Colonic mucosa (tissue), 4 donors: ENCODE results near the gene TENM4. TPM values are rescaled to one million over a fixed set of nuclear protein-coding genes. Genes with fewer than 3 reads are reported as not detected.

Source experiments
- DNase-seq: peaks from one replicate; pipeline ENCODE4 v3.0.0-alpha.2; 2020
- H3K27ac ChIP-seq: fragments of 200-600 bp; one replicate; pipeline ENCODE4 v1.8.0; 2021
- H3K27me3 ChIP-seq: fragments of 200-600 bp; one replicate; pipeline ENCODE4 v1.8.0; 2021
- H3K36me3 ChIP-seq: fragments of 200-600 bp; one replicate; pipeline ENCODE4 v1.8.0; 2021
- H3K4me1 ChIP-seq: fragments of 200-600 bp; one replicate; pipeline ENCODE4 v1.8.0; 2021; ENCODE audit warnings: mild to moderate bottlenecking
- H3K4me3 ChIP-seq: fragments of 200-600 bp; one replicate; pipeline ENCODE4 v1.8.0; 2021
- H3K9ac ChIP-seq, 2 donors: one replicate each; pipeline ENCODE4 v1.7.0; 2013; ENCODE audit warnings: control low read depth in 2 of 2, low read depth in 2 of 2, low read length in 2 of 2
- H3K9me3 ChIP-seq: fragments of 200-600 bp; one replicate; pipeline ENCODE4 v1.8.0; 2021
- intact Hi-C: fragments of 100-400 bp; cut with DNase I; formaldehyde crosslinking; loops from one replicate; pipeline ENCODE4 v1.14.1; 2022
- total RNA-seq, 2 donors: library from RNA; stranded (reverse); fragmentation: NEBNext Ultra II Directional in 1 of 2; extraction: Animal tissue kit (Norgen Biotek cat#: 25700) in 1 of 2; gene quantifications; one replicate each; pipeline ENCODE4 v1.2.1, GENCODE V29; 2021
- TF ChIP-seq, protein P1 (sequence below): fragments of 200-600 bp; IDR thresholded peaks from one replicate; pipeline ENCODE4 v1.8.0; 2022; ENCODE audit warnings: antibody characterized with exemption, mild to moderate bottlenecking
- donor health status: healthy.
- donor health status: DM: no; HTN: no; CAD: no.
- donor health status: DM: no; HTN: no; CAD: no.

TENM4 gene
- total RNA-seq, 2 donors from 2014 or later: 0.48 to 1.2 TPM

DNA sequence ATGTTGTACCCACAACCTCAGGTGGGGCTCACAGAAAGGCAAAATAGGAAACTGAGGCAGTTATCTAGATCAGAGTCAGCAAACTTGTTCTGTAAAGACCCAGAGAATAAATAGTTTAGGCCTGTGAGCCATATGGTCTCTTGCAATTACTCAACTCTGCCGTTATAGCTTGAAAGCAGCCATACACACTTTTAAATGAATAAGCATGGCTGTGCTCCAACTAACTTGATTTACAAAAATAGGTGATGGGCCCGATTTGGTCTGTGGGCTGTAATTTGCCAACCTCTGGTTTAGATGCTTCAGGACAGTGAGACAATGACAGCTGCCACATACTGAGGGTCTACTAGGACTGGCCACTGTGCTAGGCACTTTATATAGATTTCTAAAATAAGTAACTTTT, 667.3 kb downstream of the TENM4 start:
- no peak for DNase-seq
- Histone ChIP-seq H3K9me3 (no peaks in the 10 kb centered on the region), H3K27ac (no peak overlapping the region), H3K4me1 (no peaks in the 10 kb centered on the region), H3K9ac (no peak overlapping the region), H3K27me3 (no peaks in the 10 kb centered on the region), H3K36me3 (no peaks in the 10 kb centered on the region), H3K4me3 (no peak overlapping the region)
- intact Hi-C loops: no loop called here
- TF ChIP-seq, protein P1, sequence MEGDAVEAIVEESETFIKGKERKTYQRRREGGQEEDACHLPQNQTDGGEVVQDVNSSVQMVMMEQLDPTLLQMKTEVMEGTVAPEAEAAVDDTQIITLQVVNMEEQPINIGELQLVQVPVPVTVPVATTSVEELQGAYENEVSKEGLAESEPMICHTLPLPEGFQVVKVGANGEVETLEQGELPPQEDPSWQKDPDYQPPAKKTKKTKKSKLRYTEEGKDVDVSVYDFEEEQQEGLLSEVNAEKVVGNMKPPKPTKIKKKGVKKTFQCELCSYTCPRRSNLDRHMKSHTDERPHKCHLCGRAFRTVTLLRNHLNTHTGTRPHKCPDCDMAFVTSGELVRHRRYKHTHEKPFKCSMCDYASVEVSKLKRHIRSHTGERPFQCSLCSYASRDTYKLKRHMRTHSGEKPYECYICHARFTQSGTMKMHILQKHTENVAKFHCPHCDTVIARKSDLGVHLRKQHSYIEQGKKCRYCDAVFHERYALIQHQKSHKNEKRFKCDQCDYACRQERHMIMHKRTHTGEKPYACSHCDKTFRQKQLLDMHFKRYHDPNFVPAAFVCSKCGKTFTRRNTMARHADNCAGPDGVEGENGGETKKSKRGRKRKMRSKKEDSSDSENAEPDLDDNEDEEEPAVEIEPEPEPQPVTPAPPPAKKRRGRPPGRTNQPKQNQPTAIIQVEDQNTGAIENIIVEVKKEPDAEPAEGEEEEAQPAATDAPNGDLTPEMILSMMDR: no peak

DNA sequence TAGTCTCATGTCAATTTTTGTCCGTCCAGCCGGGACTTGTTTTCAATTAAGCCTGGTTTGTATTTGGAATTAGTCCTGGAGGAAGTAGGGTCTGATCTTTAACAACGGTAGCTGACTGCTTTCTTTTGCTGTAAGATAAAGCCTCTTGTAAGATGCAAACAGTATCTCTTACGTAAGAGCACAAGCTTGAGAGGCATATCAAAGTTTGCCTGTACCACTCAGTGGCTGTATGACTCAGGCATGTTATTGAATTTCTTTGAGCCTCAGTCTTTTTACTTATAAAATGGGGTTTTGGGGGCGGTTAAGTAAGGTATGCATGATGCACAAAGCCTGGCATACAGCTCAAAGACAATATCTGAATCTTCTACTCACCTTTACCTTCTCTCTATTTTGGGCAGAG, 667.8 kb downstream of the TENM4 start:
- Histone ChIP-seq H3K27me3 (no peaks in the 10 kb centered on the region), H3K9ac (no peak overlapping the region), H3K4me3 (no peak overlapping the region), H3K4me1 (no peaks in the 10 kb centered on the region), H3K9me3 (no peaks in the 10 kb centered on the region), H3K36me3 (no peaks in the 10 kb centered on the region), H3K27ac (no peak overlapping the region)
- TF ChIP-seq, protein P1: no peak
- intact Hi-C loops: no loop called here
- DNase-seq: no peak

DNA sequence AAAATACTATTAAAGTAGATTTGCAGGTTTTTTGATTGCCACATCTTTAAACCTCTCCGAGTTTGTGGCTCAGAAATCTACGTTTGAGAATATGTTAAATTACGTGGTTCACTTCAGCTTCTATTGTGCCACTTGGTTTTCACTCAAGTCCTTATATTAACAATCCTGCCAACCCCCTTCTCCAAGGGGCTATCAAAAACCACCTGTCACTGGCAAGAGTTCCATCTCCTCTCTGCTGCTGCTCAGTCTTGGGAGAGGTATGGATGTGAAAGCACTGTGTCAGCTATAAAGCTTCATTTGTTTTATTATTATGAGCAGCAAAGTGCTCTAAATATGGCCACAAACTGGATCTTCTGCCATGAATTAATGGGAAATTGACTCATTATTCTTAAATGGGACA, 668.6 kb downstream of the TENM4 start:
- no peak overlapping the region for H3K4me3 ChIP-seq
- no peak overlapping the region for H3K9ac ChIP-seq
- H3K27ac ChIP-seq: no peak overlapping the region
- H3K36me3 ChIP-seq: no peaks in the 10 kb centered on the region
- TF ChIP-seq, protein P1: no peak
- DNase-seq: no peak
- no peaks in the 10 kb centered on the region for H3K4me1 ChIP-seq
- no peaks in the 10 kb centered on the region for H3K27me3 ChIP-seq
- intact Hi-C loops: no loop called here
- no peaks in the 10 kb centered on the region for H3K9me3 ChIP-seq

DNA sequence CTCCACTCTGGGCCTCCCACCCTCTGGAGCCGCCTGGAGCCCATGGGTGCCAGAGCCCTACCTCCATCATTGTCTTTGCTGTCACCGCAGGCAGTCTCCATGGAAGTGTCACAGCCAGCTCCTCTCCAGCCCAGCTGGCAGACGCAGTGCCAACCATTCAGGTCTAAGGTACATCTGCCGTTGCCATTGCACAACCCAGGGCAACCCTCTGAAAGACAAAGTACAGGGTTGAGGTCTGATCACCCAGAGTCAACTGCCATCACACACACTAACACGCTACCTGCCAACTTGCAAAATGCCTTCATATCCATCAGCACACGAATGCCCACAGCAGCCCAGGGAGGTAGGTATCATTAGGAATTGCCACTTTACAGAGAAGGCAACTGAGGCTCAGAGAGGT, 669.9 kb downstream of the TENM4 start:
- DNase-seq: no peak
- H3K9ac ChIP-seq: no peak overlapping the region
- no peaks in the 10 kb centered on the region for H3K9me3 ChIP-seq
- intact Hi-C loops: no loop called here
- H3K27ac ChIP-seq: no peak overlapping the region
- H3K27me3 ChIP-seq: no peaks in the 10 kb centered on the region
- H3K4me1 ChIP-seq: no peaks in the 10 kb centered on the region
- TF ChIP-seq, protein P1: no peak
- no peak overlapping the region for H3K4me3 ChIP-seq
- H3K36me3 ChIP-seq: no peaks in the 10 kb centered on the region

DNA sequence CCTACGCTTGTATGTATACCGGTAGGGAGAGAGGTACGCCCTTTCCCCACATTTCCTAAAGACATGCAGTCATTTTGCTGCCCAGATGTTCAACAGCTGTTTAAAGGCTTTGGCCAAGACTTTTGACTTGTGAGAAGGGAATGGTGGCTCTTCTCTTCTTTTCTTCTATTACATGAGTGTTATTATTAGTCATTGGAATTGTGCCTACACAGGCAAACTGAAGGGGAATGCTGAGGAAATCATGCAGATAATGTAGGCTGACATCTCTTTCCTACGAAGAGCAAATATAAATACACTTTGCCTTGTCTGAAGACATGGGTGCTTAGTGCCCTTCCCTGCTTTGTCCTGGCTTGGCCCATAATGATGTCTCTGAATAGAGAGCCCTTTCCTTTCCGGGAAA, 671.9 kb downstream of the TENM4 start:
- Histone ChIP-seq H3K4me1 (no peaks in the 10 kb centered on the region), H3K27me3 (no peaks in the 10 kb centered on the region), H3K27ac (no peak overlapping the region), H3K9ac (no peak overlapping the region), H3K36me3 (no peaks in the 10 kb centered on the region), H3K4me3 (no peak overlapping the region), H3K9me3 (no peaks in the 10 kb centered on the region)
- TF ChIP-seq, protein P1: no peak
- intact Hi-C loops: no loop called here
- no peak for DNase-seq

DNA sequence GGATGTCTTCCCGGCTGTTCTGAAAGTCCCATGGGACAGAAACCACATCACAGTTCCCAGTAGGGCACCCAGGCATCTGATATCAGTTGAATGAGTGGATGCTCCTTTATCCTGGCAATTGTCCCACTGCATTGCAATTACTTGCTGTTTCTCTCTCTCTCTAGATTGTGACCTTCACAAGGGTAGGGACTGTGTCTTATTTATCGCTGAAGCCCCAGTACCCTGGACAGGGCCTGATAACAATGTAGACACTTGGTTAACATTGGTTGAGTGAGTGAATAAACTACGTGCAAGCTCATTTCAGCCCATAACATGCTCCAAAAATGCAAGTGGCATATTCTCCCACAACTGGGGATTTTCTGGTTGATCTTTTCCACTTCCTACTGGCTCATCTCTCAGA, 672.5 kb downstream of the TENM4 start:
- no peaks in the 10 kb centered on the region for H3K36me3 ChIP-seq
- intact Hi-C loops: no loop called here
- H3K4me1 ChIP-seq: no peaks in the 10 kb centered on the region
- no peak overlapping the region for H3K4me3 ChIP-seq
- TF ChIP-seq, protein P1: no peak
- H3K9me3 ChIP-seq: no peaks in the 10 kb centered on the region
- no peaks in the 10 kb centered on the region for H3K27me3 ChIP-seq
- no peak for DNase-seq
- no peak overlapping the region for H3K9ac ChIP-seq
- no peak overlapping the region for H3K27ac ChIP-seq
